ENCODE measurements around the gene SLC6A7.

DNA sequence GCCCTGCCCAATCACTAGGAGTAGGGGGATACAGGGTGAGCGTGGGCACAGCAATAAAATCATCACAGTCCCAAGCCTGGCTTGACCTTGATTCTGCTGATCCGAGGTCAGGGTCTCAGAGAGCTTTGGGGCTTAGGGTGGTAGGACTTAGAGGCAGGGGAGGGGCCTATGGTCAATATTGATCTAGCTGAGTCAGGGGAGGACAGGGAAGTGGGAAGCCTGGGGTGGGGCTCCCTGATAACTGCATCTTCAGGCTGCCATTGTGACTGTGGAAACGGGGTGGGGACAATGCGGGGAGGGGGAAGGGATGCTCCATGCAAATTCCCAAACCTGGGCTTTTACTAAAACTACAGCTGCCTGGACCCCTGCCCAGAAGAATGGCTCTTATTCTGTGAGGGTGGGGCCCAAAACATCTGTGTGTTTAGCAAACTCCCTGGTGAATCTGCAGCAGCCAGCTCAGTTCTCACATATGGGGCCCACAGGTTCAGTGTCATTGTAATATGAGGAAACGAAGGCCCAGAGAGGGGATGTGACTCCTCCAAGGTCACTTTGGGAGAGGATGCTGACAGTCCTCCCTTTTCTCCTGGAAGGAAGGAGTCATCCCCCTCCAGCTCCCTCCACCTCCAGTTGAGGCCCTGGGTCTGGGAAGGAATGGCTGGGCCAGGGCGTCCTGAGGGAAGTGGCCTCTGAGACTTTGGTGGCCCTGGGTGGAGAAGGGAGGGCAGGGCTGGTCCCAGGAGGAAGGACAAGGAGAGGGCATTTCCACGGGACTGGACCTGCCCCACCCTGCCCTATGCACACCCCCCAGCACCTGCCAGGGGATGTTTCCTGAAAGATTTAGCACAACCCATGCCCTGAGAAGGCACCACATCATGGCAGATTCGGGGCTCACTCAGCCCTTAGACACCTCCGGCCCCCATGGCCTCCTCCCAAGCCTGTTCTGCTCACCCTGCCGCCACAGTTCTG lies 26.4 kb downstream of the SLC6A7 start:
- TF ChIP-seq KLF1 (tag by site-specific recombination; IDR thresholded peaks at IDR 0.05), result no peak; the same call in 1 of the 2 replicates
- no peak for TF ChIP-seq YY1 (tag by site-specific recombination; IDR thresholded peaks at IDR 0.05)
- no peak for TF ChIP-seq TCF7L2 (IDR thresholded peaks at IDR 0.05; ENCODE audit: borderline replicate concordance, low read depth, low read length)

Measured in HEK293 (cell line).